GM15510 (cell line): Measurements from ENCODE around the gene RDH14.

Experiments
- POLR2A ChIP-seq: IDR thresholded peaks from 3 replicates; pipeline ENCODE4 v1.6.1; 2011; ENCODE audit warnings: borderline replicate concordance; ENCODE audit not compliant: insufficient read length; ENCODE audit errors: extremely low read depth

Gene RDH14, protein sequence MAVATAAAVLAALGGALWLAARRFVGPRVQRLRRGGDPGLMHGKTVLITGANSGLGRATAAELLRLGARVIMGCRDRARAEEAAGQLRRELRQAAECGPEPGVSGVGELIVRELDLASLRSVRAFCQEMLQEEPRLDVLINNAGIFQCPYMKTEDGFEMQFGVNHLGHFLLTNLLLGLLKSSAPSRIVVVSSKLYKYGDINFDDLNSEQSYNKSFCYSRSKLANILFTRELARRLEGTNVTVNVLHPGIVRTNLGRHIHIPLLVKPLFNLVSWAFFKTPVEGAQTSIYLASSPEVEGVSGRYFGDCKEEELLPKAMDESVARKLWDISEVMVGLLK

GRCh38 chr2:18560031-18560796 is at the start of gene RDH14:
RDH14 (minus strand) TSS chr2:18560653; CDS start chr2:18560572, 81 bp downstream.
- TF ChIP-seq POLR2A = peak; percentile 71

DNA sequence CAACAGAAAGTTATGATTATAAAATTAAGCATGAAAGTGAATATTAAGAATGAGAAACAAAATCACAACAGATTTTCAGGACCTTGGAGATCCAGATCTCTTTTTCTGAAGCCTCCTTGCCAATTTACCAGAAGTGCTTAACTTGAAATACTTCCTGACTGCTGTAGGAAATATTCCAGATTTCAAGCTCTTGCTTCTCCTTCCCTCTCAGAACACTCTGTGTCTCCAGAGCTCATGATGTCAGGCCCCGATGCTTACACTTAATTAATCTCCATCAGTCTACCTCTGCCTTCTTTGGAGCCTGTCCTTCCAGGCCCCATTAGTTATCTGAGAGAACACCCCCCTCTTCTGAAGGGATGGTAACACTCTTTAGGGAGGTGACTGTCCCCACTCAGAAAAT is 49.6 kb upstream of the RDH14 start:
- TF ChIP-seq POLR2A = no peak

GRCh38 chr2:18605115-18605514 is 44.7 kb upstream of the RDH14 start:
- TF ChIP-seq POLR2A = no peak

GRCh38 chr2:18604531-18604885 is 44.1 kb upstream of the RDH14 start:
- no peak for TF ChIP-seq POLR2A

GRCh38 chr2:18603854-18604530 is 43.5 kb upstream of the RDH14 start:
- no peak for TF ChIP-seq POLR2A

- TF ChIP-seq POLR2A = no peak
Observed at GRCh38 chr2:18602298-18602697, 41.8 kb upstream of the RDH14 start.

GRCh38 chr2:18600255-18600613 is 39.8 kb upstream of the RDH14 start:
- no peak for TF ChIP-seq POLR2A

DNA sequence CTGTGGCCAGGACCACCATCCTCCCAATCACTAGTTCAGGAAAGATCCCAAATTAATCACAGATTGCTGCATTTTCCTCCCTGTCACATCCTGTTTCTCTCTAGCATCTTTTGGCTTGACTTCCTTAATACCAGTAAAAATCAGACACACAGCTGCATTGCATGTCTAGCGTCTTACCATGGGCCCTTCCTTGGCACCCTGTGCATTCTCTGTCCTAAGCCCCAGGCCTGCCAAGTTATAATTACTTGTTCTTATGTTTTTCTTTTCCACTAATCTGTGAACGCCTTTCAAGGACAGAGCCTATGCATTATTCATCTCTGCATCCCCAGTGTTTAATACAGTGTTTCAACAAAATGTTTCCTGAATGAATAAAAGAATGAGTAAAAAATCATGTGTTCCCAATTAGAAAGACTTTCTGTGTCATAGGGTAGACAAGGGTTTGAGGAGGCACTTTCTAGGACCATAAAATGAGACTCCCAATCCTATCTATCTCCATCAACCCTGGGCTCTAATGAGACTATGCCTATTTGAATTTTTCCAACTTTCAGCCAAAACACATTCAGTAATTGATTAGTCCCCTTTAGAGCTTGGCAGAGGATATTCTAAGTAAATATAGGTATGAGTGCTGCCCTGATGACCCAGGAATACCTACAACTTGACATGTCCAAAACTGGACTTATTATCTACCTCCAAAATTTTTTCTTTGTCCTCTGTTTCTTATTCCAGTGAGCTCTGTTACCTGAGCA is 39.2 kb upstream of the RDH14 start:
- TF ChIP-seq POLR2A = no peak

- TF ChIP-seq POLR2A = no peak
Observed at GRCh38 chr2:18598848-18599484, 38.5 kb upstream of the RDH14 start.

DNA sequence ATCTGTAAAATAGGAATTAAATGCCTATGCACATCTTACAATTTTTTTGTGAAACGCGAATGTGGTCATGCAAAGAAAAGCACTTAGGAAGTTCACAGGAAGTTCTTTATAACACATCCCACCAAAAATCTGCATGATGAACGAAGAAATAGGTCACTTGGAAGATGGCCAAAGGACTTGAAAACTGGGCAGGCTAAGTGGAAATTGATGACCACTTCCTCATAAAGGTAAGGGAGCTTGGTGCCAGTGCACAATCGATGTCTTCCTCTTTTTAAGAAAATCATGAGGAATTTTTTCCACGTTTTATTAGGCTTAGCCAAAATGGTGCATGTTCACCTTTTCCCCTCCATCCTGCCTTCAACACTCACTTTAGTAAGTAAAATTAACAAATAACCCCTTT is 37.2 kb upstream of the RDH14 start:
- TF ChIP-seq POLR2A = no peak

DNA sequence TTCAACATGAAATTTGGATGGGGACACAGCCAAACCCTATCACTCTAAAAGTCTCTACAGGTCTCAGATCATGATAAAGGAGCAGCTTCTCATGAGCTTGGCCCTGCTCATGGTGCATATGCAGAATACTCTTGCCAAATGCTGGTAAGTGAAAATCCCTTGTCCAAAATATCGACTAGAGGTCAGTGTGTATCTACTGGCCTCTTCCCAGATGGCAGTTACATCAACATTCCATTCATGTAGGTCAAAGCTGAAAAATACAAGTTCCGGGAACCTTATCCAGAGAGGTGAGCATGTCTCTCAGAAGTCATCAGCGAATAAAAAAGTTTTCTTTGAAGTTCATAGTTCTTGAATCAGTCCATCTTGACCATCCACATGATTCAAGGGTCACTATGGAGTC is 36.5 kb upstream of the RDH14 start:
- TF ChIP-seq POLR2A = no peak

DNA sequence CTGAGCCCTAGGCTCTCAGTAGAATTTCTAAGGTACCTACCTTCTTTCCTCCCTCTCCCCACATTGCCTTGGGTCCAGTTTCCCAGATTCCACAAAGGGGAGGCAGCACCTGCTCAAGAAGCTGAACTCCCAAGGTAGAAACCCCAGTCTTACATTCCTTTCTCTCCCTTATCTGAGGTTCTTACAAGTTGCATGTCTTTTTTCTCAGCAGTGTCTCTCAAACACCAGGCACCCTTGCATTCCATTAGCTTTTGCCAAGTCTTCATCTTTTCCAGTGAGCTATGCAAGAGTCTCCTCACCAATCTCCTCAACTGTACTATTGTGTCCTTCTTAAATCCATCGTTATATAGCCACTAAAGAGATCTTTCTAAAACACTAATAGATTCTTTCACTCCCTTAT is 33.0 kb upstream of the RDH14 start:
- no peak for TF ChIP-seq POLR2A

- no peak for TF ChIP-seq POLR2A
Observed at GRCh38 chr2:18592372-18592771, 31.9 kb upstream of the RDH14 start.

GRCh38 chr2:18589354-18589753 is 28.9 kb upstream of the RDH14 start, which contains the start of gene NT5C1B:
NT5C1B (minus strand) TSS chr2:18589569; CDS start chr2:18589468, 101 bp downstream.
- TF ChIP-seq POLR2A = no peak
